GM18951 (cell line): Measurements from ENCODE around the gene PACC1.

Experiments
- POLR2A ChIP-seq: IDR thresholded peaks from 4 replicates; pipeline ENCODE4 v1.6.1; 2011; ENCODE audit warnings: mild to moderate bottlenecking; ENCODE audit not compliant: insufficient read length, insufficient read depth; ENCODE audit errors: extremely low read depth
- in situ Hi-C: fragments of 300-500 bp; cut with MboI; formaldehyde crosslinking; loops from one replicate; pipeline ENCODE4 v1.12.0; 2022; ENCODE audit warnings: low sequenced_read_pairs, mixed read lengths, inconsistent platforms; ENCODE audit not compliant: unreplicated experiment

PACC1 gene

DNA sequence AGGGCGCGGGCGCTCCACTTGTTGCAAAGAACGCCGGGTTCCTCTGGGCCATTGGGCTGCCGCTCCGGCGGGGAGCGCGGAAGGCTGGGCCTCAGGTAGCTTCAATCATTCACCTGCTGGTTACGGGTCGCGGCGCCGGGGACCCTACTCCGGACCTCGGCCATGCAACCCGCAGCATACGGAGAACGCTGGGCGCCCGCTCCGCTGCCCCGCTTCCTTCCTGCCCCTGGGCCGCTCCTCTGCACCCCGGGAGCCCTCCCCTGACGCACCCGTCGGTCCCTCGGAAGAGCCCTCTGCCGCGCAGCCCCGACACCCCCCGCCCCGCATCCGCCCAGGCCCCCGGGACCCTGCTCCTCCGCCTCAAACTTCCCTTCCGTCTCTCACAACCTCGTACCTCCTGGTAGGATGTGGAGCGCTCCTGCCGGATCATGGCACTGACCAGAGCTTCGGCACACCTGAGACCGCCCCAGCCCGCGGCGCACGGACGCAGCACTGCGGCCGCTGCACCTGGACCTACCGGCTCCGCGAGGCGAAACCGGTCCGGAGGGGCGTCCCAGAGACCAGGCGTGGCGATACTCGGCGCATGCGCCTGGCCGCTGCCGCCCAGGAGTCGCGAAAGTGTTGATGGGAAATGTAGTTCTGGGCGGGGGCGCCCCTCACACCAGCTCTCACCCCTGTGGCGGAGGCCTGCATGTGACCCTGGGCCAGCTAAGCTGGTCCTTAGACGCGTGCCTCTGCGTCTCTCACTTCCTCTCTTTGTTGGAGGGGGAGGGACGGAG, at the start of gene PACC1:
Gene PACC1, minus strand, starts transcription at position 559 of the 779 bp plus-strand sequence. Its CDS starts 129 bp downstream, at position 430.
- in situ Hi-C loops = no loop called here
- peak; percentile 94 for TF ChIP-seq POLR2A

DNA sequence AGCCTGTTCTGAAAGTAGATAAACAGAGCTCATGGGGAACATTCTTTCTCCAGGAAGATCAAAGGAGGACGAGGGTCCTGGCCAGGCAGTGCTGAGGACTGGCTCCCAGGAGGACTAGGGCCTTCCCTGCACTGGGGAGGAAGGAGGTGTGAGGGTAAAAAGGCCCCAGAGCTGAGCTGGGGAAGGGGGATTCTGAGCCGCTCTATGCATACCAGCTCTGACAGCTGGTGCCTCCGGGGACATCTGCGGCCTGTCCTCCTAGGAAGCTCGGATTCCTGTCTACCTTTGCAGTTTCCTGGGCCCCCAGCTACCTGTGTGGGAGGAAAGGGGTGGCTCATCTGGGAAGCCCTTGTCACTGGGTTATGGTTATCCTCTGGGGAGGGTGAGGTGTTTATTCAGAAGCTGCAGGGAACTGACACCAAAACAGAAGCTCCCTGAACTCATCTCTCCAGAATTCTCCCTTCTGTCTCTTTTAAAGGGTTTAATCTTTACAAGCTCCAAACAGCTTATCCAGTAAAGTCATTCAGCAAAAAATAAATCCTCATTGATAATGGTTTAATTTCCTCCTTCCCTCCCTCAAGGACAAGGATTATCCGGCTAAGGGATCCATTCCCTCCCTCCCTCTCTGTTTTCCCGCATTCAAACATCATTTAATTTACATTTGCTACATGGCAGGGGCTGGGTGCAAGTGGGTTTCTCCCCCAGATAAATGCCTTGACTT, 49.0 kb upstream of the PACC1 start:
- TF ChIP-seq POLR2A = no peak
- in situ Hi-C loops = loop anchor here (25.0 kb wide), 1 partner anchor 524 kb away; no protein-coding TSS in a partner anchor

DNA sequence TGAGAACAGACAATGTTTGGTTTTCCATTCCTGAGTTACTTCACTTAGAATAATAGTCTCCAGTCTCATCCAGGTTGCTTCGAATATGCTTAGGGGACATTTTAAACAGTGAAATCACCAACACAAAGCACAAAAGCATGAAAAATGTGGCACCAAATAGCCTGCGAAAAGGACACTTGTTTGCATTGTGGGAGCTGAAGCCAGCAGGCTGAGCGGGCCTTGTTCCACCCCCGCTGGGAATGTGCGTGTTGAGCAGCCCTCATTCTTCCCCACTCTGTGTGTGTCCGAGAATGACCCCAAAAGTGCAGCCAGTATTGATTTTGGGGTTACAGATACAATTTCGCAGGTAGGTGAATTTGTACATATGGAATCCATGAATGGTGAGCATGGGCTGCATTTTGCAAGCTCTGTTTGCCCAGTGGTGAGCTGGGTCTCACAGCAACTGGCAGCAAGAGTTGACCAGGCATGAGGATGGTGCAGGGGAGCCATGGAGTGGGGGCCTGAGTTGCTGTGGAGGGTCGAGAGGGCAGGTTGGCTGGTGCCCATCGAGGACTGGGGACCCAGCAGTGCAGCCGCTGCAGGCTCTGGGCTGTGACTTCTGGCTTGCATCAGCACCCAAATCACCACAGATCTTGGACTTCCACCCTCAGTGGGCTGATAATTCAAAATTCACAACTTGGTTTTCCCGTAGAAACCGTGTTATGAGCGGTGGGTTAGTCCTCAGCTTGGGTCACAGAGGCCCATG, 47.4 kb upstream of the PACC1 start:
- in situ Hi-C loops = loop anchor here (25.0 kb wide), 1 partner anchor 525 kb away; no protein-coding TSS in a partner anchor
- TF ChIP-seq POLR2A = no peak

DNA sequence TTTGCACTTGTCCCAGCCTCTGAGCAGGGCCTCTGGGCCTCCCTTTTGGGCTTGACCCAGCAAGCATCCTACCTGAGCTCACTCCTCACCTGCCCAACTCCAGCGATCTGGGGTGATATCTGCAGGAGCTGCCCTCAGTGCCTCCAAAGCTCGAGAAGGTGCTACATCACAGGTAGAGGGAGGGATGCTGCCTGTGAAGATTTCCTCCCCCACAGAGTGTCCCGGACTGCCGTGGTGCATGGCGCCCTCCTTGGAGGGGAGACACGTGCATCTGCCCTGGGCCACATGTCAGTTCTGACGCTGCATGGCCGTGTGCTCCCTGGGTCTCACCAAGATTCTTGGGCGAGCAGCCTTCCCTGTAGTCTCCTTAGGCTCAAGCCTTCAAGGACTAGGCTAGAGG, 45.7 kb upstream of the PACC1 start:
- TF ChIP-seq POLR2A = no peak
- in situ Hi-C loops = loop anchor here (25.0 kb wide), 1 partner anchor 527 kb away; no protein-coding TSS in a partner anchor

DNA sequence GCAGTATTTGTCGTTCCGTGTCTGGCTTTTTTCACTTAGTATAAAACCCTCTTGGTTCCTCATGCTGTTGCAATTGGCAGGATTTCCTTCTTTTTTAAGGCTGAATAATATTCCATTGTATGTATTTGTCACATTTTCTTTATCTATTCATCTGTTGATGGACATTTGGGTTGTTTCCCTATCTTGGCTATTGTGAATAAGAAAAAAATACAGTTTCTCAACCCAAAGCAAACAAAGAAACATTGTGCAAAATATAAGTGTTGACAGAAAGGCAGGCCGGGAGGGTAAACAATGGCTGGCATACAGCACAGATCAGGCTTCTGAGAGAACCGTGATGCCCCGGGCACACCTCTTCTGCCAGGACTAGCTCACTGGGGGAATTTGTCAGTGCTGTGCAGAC, 45.0 kb upstream of the PACC1 start:
- in situ Hi-C loops = loop anchor here (10.0 to 25.0 kb wide), 3 partner anchors 375 to 775 kb away; no protein-coding TSS in a partner anchor
- TF ChIP-seq POLR2A = no peak

DNA sequence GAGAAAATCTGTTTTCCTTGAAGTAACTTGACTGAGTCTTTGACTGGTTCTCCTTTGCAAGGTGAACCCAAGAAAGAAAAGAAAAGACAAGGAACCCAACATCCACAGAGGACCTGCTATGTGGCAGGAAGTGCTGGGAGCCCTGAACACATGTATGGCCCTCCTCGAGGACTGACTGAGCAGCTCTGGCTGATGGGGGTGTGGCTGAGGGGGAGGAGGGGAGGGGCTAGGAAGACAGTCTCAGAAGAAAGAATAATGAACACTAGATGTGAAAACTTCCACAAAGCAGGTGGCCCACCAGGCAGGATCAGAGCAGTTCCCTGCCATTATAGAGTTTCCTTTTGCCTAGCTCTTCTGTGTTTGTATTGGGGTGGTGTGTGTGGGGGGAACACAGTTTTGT, 44.1 kb upstream of the PACC1 start:
- in situ Hi-C loops = loop anchor here (10.0 to 25.0 kb wide), 3 partner anchors 374 to 774 kb away; no protein-coding TSS in a partner anchor

DNA sequence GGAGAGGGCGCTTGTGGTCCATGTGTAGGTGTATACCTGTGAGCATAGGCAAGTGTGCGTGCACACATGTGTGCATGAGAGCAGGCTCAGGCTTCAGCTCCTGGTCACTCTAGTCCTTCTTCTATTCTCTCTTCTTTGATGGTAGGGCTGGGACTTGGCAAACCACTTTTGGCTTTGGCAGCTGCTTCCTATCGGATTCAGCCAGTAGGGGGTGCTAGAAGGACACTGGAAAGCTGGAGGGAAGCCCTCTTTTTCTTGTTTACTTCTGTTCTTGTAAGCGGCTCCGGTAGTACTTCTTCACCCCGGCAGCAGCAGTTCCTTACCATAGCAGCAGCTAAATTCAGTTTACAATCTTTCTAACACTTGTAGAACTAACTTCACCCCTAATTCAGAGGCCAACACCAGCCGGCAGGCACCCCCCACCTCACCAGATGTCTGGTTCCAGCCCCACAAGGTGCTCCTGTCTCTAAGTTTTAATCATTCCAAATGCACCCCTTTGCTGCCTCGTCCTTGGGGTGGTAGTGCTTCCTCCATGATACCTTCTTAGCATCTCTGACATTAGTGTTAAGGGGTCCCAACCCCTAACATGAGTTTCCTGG, 43.2 kb upstream of the PACC1 start:
- in situ Hi-C loops = loop anchor here (10.0 to 25.0 kb wide), 3 partner anchors 373 to 773 kb away; no protein-coding TSS in a partner anchor
- no peak for TF ChIP-seq POLR2A

More for the DNA sequence above, 44.1 kb upstream of the PACC1 start:
- TF ChIP-seq POLR2A = no peak

DNA sequence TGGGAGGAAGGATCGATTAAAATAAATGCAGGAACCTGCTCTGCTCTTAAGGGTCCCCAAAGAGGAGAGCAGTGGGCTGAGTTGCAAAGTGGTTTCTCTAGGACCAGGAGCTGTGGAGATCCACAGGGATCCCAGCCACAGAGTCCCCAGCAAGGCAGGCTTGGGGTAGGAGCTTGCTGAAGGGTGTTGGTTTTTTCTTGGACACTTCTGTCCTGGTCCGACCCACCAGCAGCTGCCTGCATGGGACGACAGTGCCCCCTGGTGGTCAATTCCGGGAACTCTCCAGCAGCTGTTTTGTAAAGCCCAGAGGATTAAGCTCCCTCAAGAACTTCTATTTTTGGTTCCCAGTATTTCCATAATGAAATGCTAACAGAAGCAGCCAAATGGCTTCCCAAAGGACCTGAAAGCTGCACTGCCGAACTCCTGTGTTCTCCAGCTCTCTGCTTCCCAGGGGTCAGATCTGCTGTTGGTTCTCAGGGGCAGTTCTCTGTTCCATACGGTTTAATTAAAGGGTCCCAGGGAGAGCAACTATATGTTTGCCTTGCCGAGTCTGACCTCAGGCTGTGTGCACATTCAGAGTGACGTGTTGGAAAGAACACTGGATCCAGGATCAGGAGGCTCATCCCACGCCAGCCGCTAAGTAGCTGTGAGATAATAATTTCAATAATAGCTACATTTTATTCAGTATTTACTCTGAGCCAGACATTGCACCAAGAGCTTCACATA, 41.3 kb upstream of the PACC1 start:
- in situ Hi-C loops = loop anchor here (10.0 to 25.0 kb wide), 3 partner anchors 371 to 771 kb away; no protein-coding TSS in a partner anchor

DNA sequence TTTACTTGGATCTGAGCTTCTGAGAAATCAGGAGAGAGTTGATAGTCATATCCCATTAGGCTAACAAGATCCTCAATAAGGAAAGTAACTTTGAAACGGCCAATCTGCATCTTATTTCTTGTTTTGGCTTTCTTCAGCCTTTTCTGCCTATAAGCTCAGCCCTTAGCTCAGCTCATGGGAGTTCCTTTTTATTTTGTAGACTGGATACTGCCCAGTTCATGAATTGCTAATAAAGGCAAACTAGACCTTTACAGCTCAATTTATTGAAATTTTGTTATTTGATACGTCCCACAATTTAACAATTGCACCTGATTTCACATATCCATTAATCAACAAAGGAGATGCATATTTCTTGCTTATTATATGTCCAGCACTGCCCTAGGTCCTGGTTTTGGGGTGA, 40.7 kb upstream of the PACC1 start:
- no peak for TF ChIP-seq POLR2A
- in situ Hi-C loops = loop anchor here (10.0 to 25.0 kb wide), 3 partner anchors 371 to 771 kb away; no protein-coding TSS in a partner anchor

More for the DNA sequence above, 41.3 kb upstream of the PACC1 start:
- no peak for TF ChIP-seq POLR2A

DNA sequence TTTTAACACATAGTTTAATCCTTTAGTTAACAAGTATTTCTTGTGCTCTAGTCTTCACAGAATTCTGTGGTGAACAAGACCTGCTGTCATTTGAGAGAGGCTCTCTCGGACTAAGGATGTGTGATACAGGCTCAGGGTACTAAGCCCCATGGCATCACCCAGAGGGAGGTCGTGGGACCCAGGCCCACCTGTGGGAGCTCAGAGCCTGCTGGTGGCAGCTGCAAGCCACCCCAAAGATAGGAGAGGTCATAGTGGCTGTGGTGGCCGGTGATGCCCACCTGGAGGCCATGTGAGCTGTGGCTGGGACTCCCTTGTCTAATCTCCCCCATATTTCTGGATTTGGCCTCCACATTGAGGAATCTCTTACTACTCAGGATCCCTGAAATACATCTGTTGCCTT, 40.1 kb upstream of the PACC1 start:
- no peak for TF ChIP-seq POLR2A
- in situ Hi-C loops = loop anchor here (10.0 to 25.0 kb wide), 3 partner anchors 370 to 770 kb away; no protein-coding TSS in a partner anchor

DNA sequence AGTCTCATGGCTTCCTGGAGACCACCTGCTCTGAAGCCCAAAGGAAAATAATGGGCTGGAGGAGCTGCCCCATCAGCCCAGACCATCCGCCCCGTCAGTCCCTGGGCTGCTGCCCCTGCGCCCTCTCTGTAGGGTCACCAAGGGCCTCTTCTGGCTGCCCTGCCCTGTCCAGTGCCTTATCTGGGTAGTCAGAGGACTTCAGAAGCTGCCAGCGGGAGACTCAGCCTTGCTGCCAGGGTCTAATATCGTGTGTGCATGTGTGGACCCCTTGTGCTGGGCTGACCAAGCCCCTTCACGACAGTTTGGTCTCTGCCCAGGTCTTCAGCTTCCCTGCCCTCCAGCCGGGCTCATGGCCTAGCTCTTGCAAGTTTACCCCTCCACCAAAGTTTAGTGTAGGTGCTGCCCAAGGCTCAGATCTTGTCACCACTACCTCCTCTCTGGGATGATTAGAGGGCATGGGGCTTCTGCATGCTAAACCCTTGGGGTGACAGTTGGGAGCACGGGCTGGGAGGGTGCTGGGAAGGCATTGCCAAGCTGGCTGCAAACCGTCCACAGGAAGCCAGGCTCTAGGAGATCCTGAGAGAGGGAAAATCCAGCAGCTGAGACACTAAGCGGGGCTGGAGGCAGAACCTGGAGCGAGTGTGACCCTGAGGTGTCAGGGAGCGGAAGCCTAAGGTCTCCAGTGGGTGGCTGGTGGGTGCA, 38.6 kb upstream of the PACC1 start:
- in situ Hi-C loops = loop anchor here (10.0 to 25.0 kb wide), 3 partner anchors 369 to 769 kb away; no protein-coding TSS in a partner anchor
- no peak for TF ChIP-seq POLR2A
